A549 (cell line): ENCODE measurements around the gene FBLN7. TPM values are rescaled to one million over a fixed set of nuclear protein-coding genes. Genes with fewer than 3 reads are reported as not detected.

Experiments used
- ATAC-seq, 2 experiments: fragments of 200-7000 bp in 1 of 2; fragments of >200 bp in 1 of 2; cut with Nextera tagmentation in 1 of 2; cut with Tn5 transposase in 1 of 2; 3 replicates each; pipeline versions ENCODE4 v1.8.0 to v1.9.1; 2018 to 2020; ENCODE audit warnings: mild to moderate bottlenecking in 1 of 2, moderate library complexity in 1 of 2
- CTCF ChIA-PET: fragments of 300-600 bp; sonication (Branson Sonifier 250); formaldehyde crosslinking; extraction: SDS; loops from one replicate; lab custom pipeline; 2021; ENCODE audit warnings: antibody characterized with exemption, inconsistent platforms; lab: Yijun Ruan, JAX
- POLR2A ChIA-PET: fragments of 350-600 bp; formaldehyde crosslinking; extraction: SDS; loops from one replicate; lab custom pipeline; 2021; ENCODE audit warnings: antibody characterized with exemption, inconsistent platforms; lab: Yijun Ruan, JAX
- DNase-seq, 2 experiments: peaks; one replicate each; pipeline versions ENCODE4 v3.0.0 to v3.0.0-alpha.2; 2011 to 2016; ENCODE audit warnings: low read depth in 1 of 2, low spot score in 1 of 2
- FAIRE-seq: peaks from 2 replicates; lab custom pipeline; 2011; peaks lifted over from hg19 to GRCh38; lab: Jason Lieb, UNC
- H3K27ac ChIP-seq, 2 experiments: fragments of >200 bp; sonication (Bioruptor Twin); formaldehyde crosslinking; 3 replicates each; pipeline ENCODE4 v1.5.1; 2016 to 2017
- H3K4me1 ChIP-seq: fragments of >200 bp; sonication (Bioruptor Twin); formaldehyde crosslinking; 3 replicates; pipeline ENCODE4 v1.6.1; 2016
- H3K4me2 ChIP-seq: fragments of >200 bp; sonication (Bioruptor Twin); formaldehyde crosslinking; 3 replicates; pipeline ENCODE4 v1.6.1; 2016
- H3K4me3 ChIP-seq: fragments of >200 bp; sonication (Bioruptor Twin); formaldehyde crosslinking; 3 replicates; pipeline ENCODE4 v1.5.1; 2016
- H3K9me3 ChIP-seq: fragments of >200 bp; sonication (Bioruptor Twin); formaldehyde crosslinking; 3 replicates; pipeline ENCODE4 v1.6.1; 2016
- BHLHE40 ChIP-seq: IDR thresholded peaks from 2 replicates; pipeline ENCODE4 v1.6.1; 2012; ENCODE audit warnings: low read depth, low read length, inconsistent platforms
- CBX8 ChIP-seq: fragments of 200-600 bp; sonication (generic); IDR thresholded peaks from 2 replicates; pipeline ENCODE4 v1.6.1; 2016
- CHD2 ChIP-seq: fragments of 150-350 bp; IDR thresholded peaks from 2 replicates; pipeline ENCODE4 v1.6.1; 2014; ENCODE audit warnings: low read length; ENCODE audit not compliant: partially characterized antibody
- E2F6 ChIP-seq: IDR thresholded peaks from 2 replicates; pipeline ENCODE4 v1.6.1; 2012; ENCODE audit warnings: low read depth, borderline replicate concordance
- FOXS1 ChIP-seq: fragments of 250-450 bp; sonication (Bioruptor Pico); IDR thresholded peaks from 2 replicates; pipeline ENCODE4 v1.5.0; 2020; ENCODE audit warnings: mild to moderate bottlenecking, moderate library complexity
- HES2 ChIP-seq: fragments of >200 bp; sonication (Bioruptor Twin); formaldehyde crosslinking; IDR thresholded peaks from 2 replicates; pipeline ENCODE4 v1.6.1; 2016
- HEYL ChIP-seq: fragments of 250-450 bp; sonication (Bioruptor Pico); IDR thresholded peaks from 2 replicates; pipeline ENCODE4 v1.8.0; 2021; ENCODE audit warnings: mild to moderate bottlenecking, moderate library complexity
- HOXB5 ChIP-seq: fragments of 250-450 bp; sonication (Bioruptor Pico); IDR thresholded peaks from 2 replicates; pipeline ENCODE4 v1.5.0; 2020; ENCODE audit warnings: mild to moderate bottlenecking, moderate library complexity
- JUN ChIP-seq, 2 experiments: fragments of >200 bp; sonication (Bioruptor Twin); formaldehyde crosslinking; IDR thresholded peaks; 2 replicates in 1 of 2; 3 replicates in 1 of 2; pipeline ENCODE4 v1.6.1; 2016 to 2017
- JUNB ChIP-seq: fragments of >200 bp; sonication (Bioruptor Twin); formaldehyde crosslinking; IDR thresholded peaks from 2 replicates; pipeline ENCODE4 v1.6.1; 2016
- MAZ ChIP-seq: fragments of 150-350 bp; IDR thresholded peaks from 2 replicates; pipeline ENCODE4 v1.6.1; 2014; ENCODE audit warnings: antibody characterized with exemption, low read depth, low read length, borderline replicate concordance
- MYC ChIP-seq: IDR thresholded peaks from 2 replicates; pipeline ENCODE4 v1.6.1; 2012; ENCODE audit warnings: mild to moderate bottlenecking, inconsistent platforms, low read length, improper control_type of control experiment, borderline replicate concordance
- NPAS2 ChIP-seq: fragments of 250-450 bp; sonication (Bioruptor Pico); IDR thresholded peaks from 2 replicates; pipeline ENCODE4 v1.8.0; 2022; ENCODE audit warnings: mild to moderate bottlenecking, moderate library complexity, borderline replicate concordance
- PHF8 ChIP-seq: fragments of 200-600 bp; sonication (generic); IDR thresholded peaks from 2 replicates; pipeline ENCODE4 v1.6.1; 2016; ENCODE audit warnings: low read depth, mild to moderate bottlenecking, antibody characterized with exemption, moderate library complexity, borderline replicate concordance
- POLR2AphosphoS2 ChIP-seq: conservative IDR thresholded peaks from 2 replicates; pipeline ENCODE4 v1.6.1; 2012; ENCODE audit warnings: low read length, improper control_type of control experiment, inconsistent platforms
- RARB ChIP-seq: fragments of 250-450 bp; sonication (Bioruptor Pico); IDR thresholded peaks from 2 replicates; pipeline ENCODE4 v1.8.0; 2021; ENCODE audit warnings: mild to moderate bottlenecking, moderate library complexity
- RCOR1 ChIP-seq: fragments of 150-350 bp; IDR thresholded peaks from 2 replicates; pipeline ENCODE4 v1.6.1; 2014; ENCODE audit warnings: antibody characterized with exemption, low read length, low read depth
- SREBF2 ChIP-seq: fragments of 450-650 bp; IDR thresholded peaks from 2 replicates; pipeline ENCODE4 v1.6.1; 2014; ENCODE audit warnings: mild to moderate bottlenecking, moderate library complexity
- USF2 ChIP-seq: fragments of 450-650 bp; IDR thresholded peaks from 2 replicates; pipeline ENCODE4 v1.6.1; 2014; ENCODE audit warnings: antibody characterized with exemption
- ZC3H11A ChIP-seq: fragments of 450-650 bp; IDR thresholded peaks from 2 replicates; pipeline ENCODE4 v1.6.1; 2014; ENCODE audit warnings: antibody characterized with exemption, mild to moderate bottlenecking
- ZFP36 ChIP-seq: fragments of 450-650 bp; IDR thresholded peaks from 2 replicates; pipeline ENCODE4 v1.6.1; 2014; ENCODE audit warnings: borderline replicate concordance; ENCODE audit not compliant: partially characterized antibody
- ZSCAN20 ChIP-seq: fragments of 250-450 bp; sonication (Bioruptor Pico); IDR thresholded peaks from 2 replicates; pipeline ENCODE4 v1.8.0; 2022; ENCODE audit warnings: mild to moderate bottlenecking, moderate library complexity
- WGBS: methylation state at CpG from one replicate; pipeline ENCODE4 v1.1.6; 2017; ENCODE audit errors: missing lambda C conversion rate; 5-methylcytosine and 5-hydroxymethylcytosine counted together
- polyA plus RNA-seq, 4 experiments: library from polyadenylated mRNA; depleted of rRNA in 3 of 4; stranded (reverse); fragments of >200 nt; fragmentation: RNase III in 1 of 4; extraction: RNeasy Plus Mini Kit Qiagen cat#74134 plus additional on column Dnase treatment in 1 of 4; gene quantifications; 2 replicates in 3 of 4; 3 replicates in 1 of 4; pipeline ENCODE4 v1.2.3, GENCODE V29; 2011 to 2017

FBLN7 gene
- polyA plus RNA-seq, 2 of the 4 experiments (the other 2 are of a cell fraction): 0.47 to 0.63 TPM

- CTCF ChIA-PET: interaction anchor here (0.5 kb wide), 1 partner anchor 23 kb away, joined by 3 read pairs; no protein-coding TSS in a partner anchor
- Histone ChIP-seq H3K4me2 (peak overlapping the region; percentile 41; the same call in 2 of the 3 replicates), H3K27ac (no peak overlapping the region), H3K4me3 (no peak overlapping the region), H3K4me1 (0 out of 3 replicates have a peak, but pooled peaks cover 3% of the 10 kb centered on the region), H3K9me3 (no peaks in the 10 kb centered on the region)
- FAIRE-seq (no peak), DNase-seq (no peak), ATAC-seq (no peak)
- POLR2A ChIA-PET: no interaction called here
- no peak for TF ChIP-seq HEYL (CRISPR knock-in tag)
- TF ChIP-seq RARB (CRISPR knock-in tag): no peak
- 81% methylated on average over 24 of the region's 30 CpGs for WGBS
These were observed 2.1 kb downstream of the FBLN7 start for GRCh38 chr2:112140205-112140802.

GRCh38 chr2:112140899-112141625 is 2.9 kb downstream of the FBLN7 start:
- Histone ChIP-seq H3K4me3 (no peak overlapping the region), H3K4me2 (no peak overlapping the region), H3K27ac (no peak overlapping the region), H3K9me3 (no peaks in the 10 kb centered on the region), H3K4me1 (0 out of 3 replicates have a peak, but pooled peaks cover 3% of the 10 kb centered on the region)
- ChIA-PET POLR2A (no interaction called here), CTCF (interaction anchor here (0.5 kb wide), 1 partner anchor 23 kb away, joined by 3 read pairs; no protein-coding TSS in a partner anchor)
- DNase-seq (no peak), FAIRE-seq (no peak), ATAC-seq (peak in 1 of 2 experiments; percentile 54; a peak in 3 of 6 replicates)
- TF ChIP-seq ZC3H11A (no peak), BHLHE40 (no peak), NPAS2 (no peak), JUN (IDR thresholded peaks at IDR 0.05) (no peak), ZSCAN20 (CRISPR knock-in tag) (no peak), FOXS1 (CRISPR knock-in tag) (no peak), MAZ (no peak)
- 88% methylated on average over 20 of the region's 20 CpGs for WGBS

GRCh38 chr2:112141626-112142007 is 3.4 kb downstream of the FBLN7 start:
- DNase-seq: no peak

More at GRCh38 chr2:112141626-112142007, 3.4 kb downstream of the FBLN7 start:
- Histone ChIP-seq H3K4me3 (no peak overlapping the region), H3K27ac (no peak overlapping the region), H3K4me1 (0 out of 3 replicates have a peak, but pooled peaks cover 3% of the 10 kb centered on the region), H3K4me2 (no peak overlapping the region), H3K9me3 (no peaks in the 10 kb centered on the region)
- ChIA-PET POLR2A (no interaction called here), CTCF (no interaction called here)
- 95% methylated on average over 6 of the region's 7 CpGs for WGBS
- FAIRE-seq: no peak
- TF ChIP-seq CHD2: no peak
- TF ChIP-seq RARB (CRISPR knock-in tag): no peak
- TF ChIP-seq POLR2AphosphoS2: no peak
- TF ChIP-seq SREBF2: no peak
- TF ChIP-seq HES2: no peak
- no peak for TF ChIP-seq MAZ
- no peak for TF ChIP-seq ZFP36
- no peak for TF ChIP-seq JUN (IDR thresholded peaks at IDR 0.05)
- TF ChIP-seq E2F6: no peak
- no peak for TF ChIP-seq JUNB
- no peak for TF ChIP-seq USF2
- no peak for TF ChIP-seq HOXB5 (CRISPR knock-in tag)
- TF ChIP-seq ZC3H11A: no peak
- no peak for TF ChIP-seq RCOR1
- no peak for TF ChIP-seq MYC
- TF ChIP-seq CBX8: no peak
- no peak for TF ChIP-seq PHF8
- ATAC-seq: no peak
